Measurements from ENCODE around the gene POGZ. TPM values are rescaled to one million over a fixed set of nuclear protein-coding genes. Genes with fewer than 3 reads are reported as not detected.

Gene POGZ
- total and polyA plus RNA-seq, 2 of the 13 experiments (the other 11 are each of a cell fraction or from before 2014, with no cell fraction given), result 15.3 to 45.6 TPM

GRCh38 chr1:151401860-151402259, 57.4 kb downstream of the POGZ start:
- no peak for DNase-seq (ENCODE audit: low spot score)
- TF ChIP-seq ZNF816 (CRISPR knock-in tag; IDR thresholded peaks at IDR 0.05; ENCODE audit: borderline replicate concordance), result no peak
- TF ChIP-seq RBFOX2 (IDR thresholded peaks at IDR 0.05; ENCODE audit: low read depth, low read length), result 0 out of 2 replicates have a peak, but pooled peaks have one; percentile 4
- no peak for TF ChIP-seq TBX2 (CRISPR knock-in tag; IDR thresholded peaks at IDR 0.05; ENCODE audit: borderline replicate concordance)
- peak in 1 of 2 experiments; percentile 23; a peak in 1 of 4 replicates for TF ChIP-seq MAFK (conservative IDR thresholded peaks at IDR 0.05 in 1 of 2, IDR thresholded peaks at IDR 0.05 in 1 of 2; ENCODE audit: low read length in 2 of 2)
- TF ChIP-seq ZNF614 (CRISPR knock-in tag; IDR thresholded peaks at IDR 0.05; ENCODE audit: borderline replicate concordance), result no peak
- Histone ChIP-seq H3K4me3 (replicated peaks in 1 of 3; ENCODE audit: insufficient read depth in 1 of 3, low read depth in 2 of 3, low read length in 3 of 3) (no peak overlapping the region), H3K27ac (ENCODE audit: extremely low read length, insufficient read depth, low read length) (no peak overlapping the region), H3K36me3 (replicated peaks in 1 of 2; ENCODE audit: control insufficient read depth in 1 of 2, insufficient read depth in 2 of 2, low read length in 2 of 2) (peaks cover 14 to 42% of the 10 kb centered on the region in 2 experiments), H4K20me1 (ENCODE audit: insufficient read depth, low read length) (peaks cover 8% of the 10 kb centered on the region), H3K27me3 (ENCODE audit: control insufficient read depth in 1 of 2, insufficient read depth in 2 of 2, low read length in 2 of 2) (no peaks in the 10 kb centered on the region; a peak in 1 of 5 replicates), H3K4me1 (ENCODE audit: insufficient read depth, low read length) (peaks cover 43% of the 10 kb centered on the region), H3K79me2 (ENCODE audit: insufficient read depth, low read length) (peaks cover 15% of the 10 kb centered on the region), H3K4me2 (ENCODE audit: low read depth, low read length) (no peak overlapping the region), H3K9ac (ENCODE audit: insufficient read depth, low read depth, low read length) (no peak overlapping the region), H2AFZ (ENCODE audit: low read length) (no peak overlapping the region), H3K9me3 (ENCODE audit: low read length) (no peaks in the 10 kb centered on the region)
- ChIA-PET CTCF (ENCODE audit: low intra/inter-chr PET ratio, low total read pairs) (no interaction called here), POLR2A (interaction anchor here (0.6 to 1.5 kb wide), 2 partner anchors 30 to 119 kb away, joined by 3 to 5 read pairs; partner anchors contain the start of gene SELENBP1)
- 93% methylated on average over 2 of the region's 2 CpGs for WGBS (ENCODE audit: low lambda C conversion rate)
- ATAC-seq, result no peak
- BruUV-seq (replicated peaks), result no TSS peak
- intact Hi-C loops (cut with micrococcal nuclease; ENCODE audit: unreplicated experiment) (no loop called here), in situ Hi-C loops (cut with HindIII; ENCODE audit: extremely low pct_ligation_motif_present, low pct_unique_long_range_greater_than_20kb) (no loop called here)
- FAIRE-seq, result no peak

GRCh38 chr1:151401125-151401788, 58.0 kb downstream of the POGZ start:
- no peak overlapping the region for H2AFZ ChIP-seq (ENCODE audit: low read length)
- BruUV-seq (replicated peaks), result no TSS peak
- 98% methylated on average over 13 of the region's 13 CpGs for WGBS (ENCODE audit: low lambda C conversion rate)
- intact Hi-C loops (cut with micrococcal nuclease; ENCODE audit: unreplicated experiment), result no loop called here
- peaks cover 14 to 37% of the 10 kb centered on the region in 2 experiments for H3K36me3 ChIP-seq (replicated peaks in 1 of 2; ENCODE audit: control insufficient read depth in 1 of 2, insufficient read depth in 2 of 2, low read length in 2 of 2)
- H3K9ac ChIP-seq (ENCODE audit: insufficient read depth, low read depth, low read length), result 0 out of 2 replicates have a peak overlapping the region, but pooled peaks have one; percentile 92
- FAIRE-seq (no peak), DNase-seq (ENCODE audit: low spot score) (peak; percentile 45), ATAC-seq (no peak)
- peaks cover 43% of the 10 kb centered on the region for H3K4me1 ChIP-seq (ENCODE audit: insufficient read depth, low read length)
- H4K20me1 ChIP-seq (ENCODE audit: insufficient read depth, low read length), result peaks cover 8% of the 10 kb centered on the region
- H3K79me2 ChIP-seq (ENCODE audit: insufficient read depth, low read length), result peaks cover 15% of the 10 kb centered on the region
- in situ Hi-C loops (cut with HindIII; ENCODE audit: extremely low pct_ligation_motif_present, low pct_unique_long_range_greater_than_20kb), result no loop called here
- TF ChIP-seq PAX8 (CRISPR knock-in tag; IDR thresholded peaks at IDR 0.05; ENCODE audit: borderline replicate concordance) (no peak), HNRNPLL (IDR thresholded peaks at IDR 0.05; ENCODE audit: low read depth, low read length, poor library complexity, severe bottlenecking) (no peak), POLR2G (IDR thresholded peaks at IDR 0.05; ENCODE audit: low read depth, low read length) (peak; percentile 49), ZBTB25 (CRISPR knock-in tag; IDR thresholded peaks at IDR 0.05) (no peak)
- no peaks in the 10 kb centered on the region for H3K9me3 ChIP-seq (ENCODE audit: low read length)
- H3K27me3 ChIP-seq (ENCODE audit: control insufficient read depth in 1 of 2, insufficient read depth in 2 of 2, low read length in 2 of 2), result no peaks in the 10 kb centered on the region; a peak in 1 of 5 replicates
- ChIA-PET CTCF (ENCODE audit: low intra/inter-chr PET ratio, low total read pairs) (no interaction called here), POLR2A (interaction anchor here (1.5 to 3.8 kb wide), 2 partner anchors 29 kb away, joined by 5 to 24 read pairs; partner anchors contain the start of gene SELENBP1)
- H3K4me3 ChIP-seq (replicated peaks in 1 of 3; ENCODE audit: insufficient read depth in 1 of 3, low read depth in 2 of 3, low read length in 3 of 3), result no peak overlapping the region; a peak in 3 of 6 replicates
- H3K4me2 ChIP-seq (ENCODE audit: low read depth, low read length), result peak overlapping the region; percentile 80
- H3K27ac ChIP-seq (ENCODE audit: extremely low read length, insufficient read depth, low read length), result no peak overlapping the region

Measured in HepG2 (cell line).